Neuronal stem cell (in vitro differentiated cells): ENCODE data around the gene SLC45A3. TPM values are rescaled to one million over a fixed set of nuclear protein-coding genes. Genes with fewer than 3 reads are reported as not detected.

Experiments used
- DNase-seq: peaks from one replicate; pipeline ENCODE4 v3.0.0-alpha.2; 2013; ENCODE audit warnings: low spot score
- H2AFZ ChIP-seq: one replicate; pipeline ENCODE4 v1.6.1; 2013; ENCODE audit warnings: mild to moderate bottlenecking, low read length, inconsistent platforms
- H2AK5ac ChIP-seq: 2 replicates; pipeline ENCODE4 v1.6.1; 2013; ENCODE audit warnings: low read depth, mild to moderate bottlenecking, inconsistent platforms, low read length, moderate library complexity, mixed read lengths
- H2BK120ac ChIP-seq: 2 replicates; pipeline ENCODE4 v1.6.1; 2013; ENCODE audit warnings: low read depth, mild to moderate bottlenecking, inconsistent platforms, low read length, moderate library complexity, mixed read lengths
- H2BK12ac ChIP-seq: one replicate; pipeline ENCODE4 v1.6.1; 2013; ENCODE audit warnings: low read length, inconsistent platforms
- H2BK15ac ChIP-seq: 2 replicates; pipeline ENCODE4 v1.6.1; 2013; ENCODE audit warnings: mild to moderate bottlenecking, low read length, inconsistent platforms, mixed read lengths
- H2BK5ac ChIP-seq: one replicate; pipeline ENCODE4 v1.6.1; 2013; ENCODE audit warnings: inconsistent platforms, mild to moderate bottlenecking, low read length, moderate library complexity
- H3K14ac ChIP-seq: one replicate; pipeline ENCODE4 v1.6.1; 2013; ENCODE audit warnings: low read length, inconsistent platforms
- H3K18ac ChIP-seq: 2 replicates; pipeline ENCODE4 v1.6.1; 2013; ENCODE audit warnings: low read length, inconsistent platforms
- H3K23ac ChIP-seq: 2 replicates; pipeline ENCODE4 v1.6.1; 2013; ENCODE audit warnings: low read depth, mild to moderate bottlenecking, mixed read lengths, low read length, inconsistent platforms; ENCODE audit not compliant: poor library complexity
- H3K27ac ChIP-seq: replicated peaks from 3 replicates; pipeline ENCODE4 v1.5.1; 2013; ENCODE audit warnings: low read length, inconsistent platforms
- H3K27me3 ChIP-seq, 3 experiments: 2 replicates each; pipeline ENCODE4 v1.6.1; 2013; ENCODE audit warnings: low read length in 3 of 3, mild to moderate bottlenecking in 2 of 3, inconsistent platforms in 1 of 3, low read depth in 1 of 3, mixed read lengths in 1 of 3, moderate library complexity in 1 of 3; ENCODE audit not compliant: control insufficient read depth in 3 of 3, insufficient read depth in 3 of 3
- H3K36me3 ChIP-seq, 2 donors: replicated peaks in 1 of 2; 2 replicates each; pipeline ENCODE4 v1.6.1; 2013; ENCODE audit warnings: low read length in 2 of 2; ENCODE audit not compliant: control insufficient read depth in 2 of 2, insufficient read depth in 2 of 2
- H3K4ac ChIP-seq: 2 replicates; pipeline ENCODE4 v1.6.1; 2013; ENCODE audit warnings: inconsistent platforms, mild to moderate bottlenecking, low read length, moderate library complexity
- H3K4me1 ChIP-seq, 2 donors: 1 replicate in 1 of 2; 2 replicates in 1 of 2; pipeline ENCODE4 v1.6.1; 2013; ENCODE audit warnings: low read length in 2 of 2, low read depth in 1 of 2; ENCODE audit not compliant: control insufficient read depth in 2 of 2, insufficient read depth in 1 of 2
- H3K4me2 ChIP-seq: one replicate; pipeline ENCODE4 v1.6.1; 2013; ENCODE audit warnings: mild to moderate bottlenecking, low read length, inconsistent platforms; ENCODE audit not compliant: insufficient read depth, poor library complexity, severe bottlenecking
- H3K4me3 ChIP-seq, 2 donors: 2 replicates each; pipeline ENCODE4 v1.5.1; 2013; ENCODE audit warnings: low read length in 2 of 2, mild to moderate bottlenecking in 2 of 2, inconsistent platforms in 1 of 2, moderate library complexity in 1 of 2
- H3K79me1 ChIP-seq: one replicate; pipeline ENCODE4 v1.6.1; 2013; ENCODE audit warnings: low read depth, mild to moderate bottlenecking, inconsistent platforms, low read length, moderate library complexity
- H3K9ac ChIP-seq: one replicate; pipeline ENCODE4 v1.6.1; 2013; ENCODE audit warnings: mild to moderate bottlenecking, low read depth, low read length, inconsistent platforms; ENCODE audit not compliant: poor library complexity
- H3K9me3 ChIP-seq, 2 donors: replicated peaks in 1 of 2; 2 replicates each; pipeline versions ENCODE3 to v1.6.1; 2013; ENCODE audit warnings: low read length in 2 of 2, mild to moderate bottlenecking in 2 of 2, inconsistent platforms in 1 of 2, low read depth in 1 of 2, mixed read lengths in 1 of 2, moderate library complexity in 1 of 2; ENCODE audit not compliant: control insufficient read depth in 2 of 2, insufficient read depth in 1 of 2
- H4K8ac ChIP-seq: one replicate; pipeline ENCODE4 v1.6.1; 2013; ENCODE audit warnings: low read depth, mild to moderate bottlenecking, inconsistent platforms, low read length, moderate library complexity
- H4K91ac ChIP-seq: one replicate; pipeline ENCODE4 v1.6.1; 2013; ENCODE audit warnings: low read length, low read depth, mild to moderate bottlenecking, inconsistent platforms; ENCODE audit not compliant: poor library complexity
- WGBS, 2 donors: extraction: QIAGEN DNeasy Blood & Tissue Kit; methylation state at CpG; one replicate each; pipeline ENCODE4 v1.1.7; 2013; ENCODE audit warnings: missing lambda C conversion rate in 2 of 2, mixed read lengths in 1 of 2; ENCODE audit not compliant: insufficient read length in 2 of 2, insufficient replicate concordance in 1 of 2; ENCODE audit errors: extremely low coverage in 2 of 2; 5-methylcytosine and 5-hydroxymethylcytosine counted together
- small RNA-seq: library from polyadenylated mRNA; stranded (forward); fragments of <200 nt; extraction: miRNeasy Mini kit (QIAGEN cat#:217004); gene quantifications from one replicate; pipeline ENCODE3, GENCODE V24; 2013; ENCODE audit not compliant: insufficient read depth

SLC45A3 gene

GRCh38 chr1:205612104-205612503, 68.2 kb downstream of the SLC45A3 start:
- no peak overlapping the region for H3K4me3 ChIP-seq
- peaks cover 16 to 89% of the 10 kb centered on the region in 2 donors for H3K36me3 ChIP-seq
- no peak overlapping the region for H3K27ac ChIP-seq
- H3K9me3 ChIP-seq = no peaks in the 10 kb centered on the region
- no peak overlapping the region for H3K23ac ChIP-seq
- no peak overlapping the region for H2BK120ac ChIP-seq
- H3K4me1 ChIP-seq = no peaks in the 10 kb centered on the region
- H3K4me2 ChIP-seq = no peak overlapping the region
- H3K4ac ChIP-seq = no peak overlapping the region
- H3K79me1 ChIP-seq = peaks cover 2% of the 10 kb centered on the region
- no peak overlapping the region for H3K9ac ChIP-seq
- no peak overlapping the region for H3K18ac ChIP-seq
- no peak overlapping the region for H3K14ac ChIP-seq
- H4K8ac ChIP-seq = no peak overlapping the region
- H4K91ac ChIP-seq = no peak overlapping the region
- no peak overlapping the region for H2BK5ac ChIP-seq
- H2BK12ac ChIP-seq = no peak overlapping the region
- no peak overlapping the region for H2AK5ac ChIP-seq
- H3K27me3 ChIP-seq = no peaks in the 10 kb centered on the region
- WGBS, 2 donors = no CpG with 5 or more reads among the region's 3 CpGs
- H2AFZ ChIP-seq = no peak overlapping the region
- H2BK15ac ChIP-seq = no peak overlapping the region
- no peak for DNase-seq

GRCh38 chr1:205610901-205611466, 69.3 kb downstream of the SLC45A3 start:
- Histone ChIP-seq H3K9ac (no peak overlapping the region), H3K4me3 (no peak overlapping the region), H2AK5ac (no peak overlapping the region), H3K9me3 (no peaks in the 10 kb centered on the region), H3K4me2 (no peak overlapping the region), H4K91ac (no peak overlapping the region), H2AFZ (no peak overlapping the region), H2BK5ac (no peak overlapping the region), H3K36me3 (peaks cover 11 to 85% of the 10 kb centered on the region in 2 donors), H3K18ac (no peak overlapping the region), H3K23ac (no peak overlapping the region), H2BK12ac (no peak overlapping the region), H3K27me3 (no peaks in the 10 kb centered on the region), H3K4ac (no peak overlapping the region), H4K8ac (no peak overlapping the region), H2BK15ac (no peak overlapping the region), H2BK120ac (no peak overlapping the region), H3K79me1 (peaks cover 2% of the 10 kb centered on the region), H3K14ac (no peak overlapping the region), H3K27ac (no peak overlapping the region), H3K4me1 (no peaks in the 10 kb centered on the region)
- DNase-seq = no peak
- 100% methylated on average over 1 of the region's 3 CpGs; no CpG with 5 or more reads in 1 of the 2 donors for WGBS, 2 donors

GRCh38 chr1:205610036-205610435, 70.3 kb downstream of the SLC45A3 start:
- no peak overlapping the region for H3K4me2 ChIP-seq
- H2BK120ac ChIP-seq = no peak overlapping the region
- H3K9me3 ChIP-seq = no peaks in the 10 kb centered on the region
- no peak overlapping the region for H3K18ac ChIP-seq
- WGBS, 2 donors = no CpG with 5 or more reads among the region's 2 CpGs
- H3K9ac ChIP-seq = no peak overlapping the region
- no peak overlapping the region for H3K27ac ChIP-seq
- H2BK15ac ChIP-seq = no peak overlapping the region
- H3K23ac ChIP-seq = no peak overlapping the region
- no peak for DNase-seq
- no peaks in the 10 kb centered on the region for H3K4me1 ChIP-seq
- no peak overlapping the region for H3K4me3 ChIP-seq
- H2BK5ac ChIP-seq = no peak overlapping the region
- no peak overlapping the region for H2AK5ac ChIP-seq
- no peak overlapping the region for H3K4ac ChIP-seq
- H2BK12ac ChIP-seq = no peak overlapping the region
- H4K8ac ChIP-seq = no peak overlapping the region
- H3K79me1 ChIP-seq = peaks cover 2% of the 10 kb centered on the region
- H3K36me3 ChIP-seq = peaks cover 10 to 85% of the 10 kb centered on the region in 2 donors
- no peak overlapping the region for H4K91ac ChIP-seq
- no peak overlapping the region for H3K14ac ChIP-seq
- no peaks in the 10 kb centered on the region for H3K27me3 ChIP-seq
- H2AFZ ChIP-seq = no peak overlapping the region

Small RNAs within 50 kb of the gene (small RNA-seq; reads per million reads assigned to genes)
- not detected for gene RF00017
